Lower leg skin (tissue), 4 donors: ENCODE data around the gene PCSK5. TPM values are rescaled to one million over a fixed set of nuclear protein-coding genes. Genes with fewer than 3 reads are reported as not detected.

Experiments
- DNase-seq, 2 donors: peaks; one replicate each; pipeline ENCODE4 v3.0.0-alpha.2; 2019; ENCODE audit warnings: low spot score in 2 of 2
- H3K4me3 ChIP-seq: fragments of 200-600 bp; sonication (generic); 2 replicates; pipeline ENCODE4 v1.5.1; 2017; ENCODE audit warnings: mild to moderate bottlenecking, low read depth; ENCODE audit not compliant: poor library complexity, severe bottlenecking
- CTCF ChIP-seq, 3 donors: fragments of 450-650 bp; IDR thresholded peaks; one replicate each; pipeline ENCODE4 v1.5.1; 2016; ENCODE audit warnings: antibody characterized with exemption in 3 of 3, mild to moderate bottlenecking in 3 of 3, moderate library complexity in 2 of 3
- POLR2A ChIP-seq, 2 donors: fragments of 450-650 bp; IDR thresholded peaks; one replicate each; pipeline ENCODE4 v1.6.1; 2016 to 2017; ENCODE audit warnings: antibody characterized with exemption in 2 of 2, mild to moderate bottlenecking in 1 of 2, moderate library complexity in 1 of 2
- WGBS, 2 donors: methylation state at CpG; one replicate each; pipeline ENCODE4 v1.1.5; 2018; 5-methylcytosine and 5-hydroxymethylcytosine counted together
- intact Hi-C: fragments of 100-400 bp; cut with DNase I; formaldehyde crosslinking; loops from one replicate; pipeline ENCODE4 v1.15.0; 2023; ENCODE audit warnings: low total_unique reads
- total RNA-seq, 4 donors: library from RNA; depleted of rRNA; stranded (reverse); fragments of >200 nt; gene quantifications; one replicate each; pipeline ENCODE4 v1.1.0, GENCODE V29; 2016

The PCSK5 gene
- total RNA-seq, 4 donors from 2014 or later = 6.4 to 10.8 (median 9.7) TPM

GRCh38 chr9:76032797-76033373 lies 142.4 kb downstream of the PCSK5 start:
- no peak for DNase-seq
- TF ChIP-seq POLR2A (IDR thresholded peaks at IDR 0.05) (no peak), CTCF (IDR thresholded peaks at IDR 0.05) (no peak)
- WGBS, 2 donors = 92% methylated on average over 6 of the region's 6 CpGs

GRCh38 chr9:76034049-76034448 lies 143.6 kb downstream of the PCSK5 start:
- TF ChIP-seq CTCF (IDR thresholded peaks at IDR 0.05) = no peak
- TF ChIP-seq POLR2A (IDR thresholded peaks at IDR 0.05) = no peak
- intact Hi-C loops = no loop called here
- H3K4me3 ChIP-seq = no peak overlapping the region
- 94 to 95% methylated on average over 3 of the region's 3 CpGs for WGBS, 2 donors
- DNase-seq = no peak

More at GRCh38 chr9:76032797-76033373, 142.4 kb downstream of the PCSK5 start:
- intact Hi-C loops = no loop called here
- H3K4me3 ChIP-seq = no peak overlapping the region

DNA sequence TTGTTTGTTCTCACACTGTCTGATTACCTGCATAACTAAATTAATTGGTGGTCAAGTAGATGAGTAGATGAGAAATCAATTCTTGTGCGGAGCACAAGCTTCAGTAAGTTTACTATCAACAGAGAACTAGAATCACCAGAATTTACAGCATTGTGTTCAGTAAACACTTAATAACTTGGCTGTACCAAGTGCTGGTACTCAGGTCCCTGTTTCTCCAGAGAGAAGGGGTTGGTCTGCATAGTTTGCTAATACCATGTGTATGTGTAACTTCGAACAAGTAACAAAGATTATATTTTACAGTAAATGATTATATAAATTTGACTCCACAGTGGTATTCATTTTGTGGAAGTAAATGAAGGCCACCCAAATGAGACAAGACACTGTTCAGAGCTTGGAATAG lies 146.3 kb downstream of the PCSK5 start:
- intact Hi-C loops = no loop called here
- DNase-seq = no peak
- 89 to 91% methylated on average over 2 of the region's 2 CpGs for WGBS, 2 donors
- no peak overlapping the region for H3K4me3 ChIP-seq
- TF ChIP-seq CTCF (IDR thresholded peaks at IDR 0.05) = no peak
- no peak for TF ChIP-seq POLR2A (IDR thresholded peaks at IDR 0.05)

- no peak for TF ChIP-seq CTCF (IDR thresholded peaks at IDR 0.05)
- no peak for TF ChIP-seq POLR2A (IDR thresholded peaks at IDR 0.05)
- intact Hi-C loops = no loop called here
- 89 to 90% methylated on average over 9 of the region's 9 CpGs for WGBS, 2 donors
- H3K4me3 ChIP-seq = no peak overlapping the region
- no peak for DNase-seq
Observed at GRCh38 chr9:76037587-76038225, 147.2 kb downstream of the PCSK5 start.

- no peak for TF ChIP-seq POLR2A (IDR thresholded peaks at IDR 0.05)
- TF ChIP-seq CTCF (IDR thresholded peaks at IDR 0.05) = no peak
- 76 to 86% methylated on average over 2 of the region's 2 CpGs for WGBS, 2 donors
- intact Hi-C loops = no loop called here
- no peak for DNase-seq
- no peak overlapping the region for H3K4me3 ChIP-seq
Observed at GRCh38 chr9:76038431-76038830, 148.0 kb downstream of the PCSK5 start.
